Effector memory CD4-positive, alpha-beta T cell (primary cell): ENCODE data around the gene CACNA2D3.

Source experiments
- DNase-seq, 3 donors: peaks; one replicate each; pipeline ENCODE4 v3.0.0-alpha.2; 2020
- H3K27ac ChIP-seq: 2 replicates; pipeline ENCODE4 v1.7.0; 2013; ENCODE audit warnings: mild to moderate bottlenecking, low read length, moderate library complexity; ENCODE audit not compliant: insufficient read depth, poor library complexity, severe bottlenecking
- H3K27me3 ChIP-seq: replicated peaks from 2 replicates; pipeline ENCODE4 v1.7.0; 2013; ENCODE audit warnings: mild to moderate bottlenecking, low read length; ENCODE audit not compliant: insufficient read depth, control insufficient read depth, poor library complexity, severe bottlenecking
- H3K36me3 ChIP-seq: 2 replicates; pipeline ENCODE4 v1.7.0; 2013; ENCODE audit warnings: mild to moderate bottlenecking, low read length, moderate library complexity; ENCODE audit not compliant: control insufficient read depth, insufficient read depth
- H3K4me1 ChIP-seq: 2 replicates; pipeline ENCODE4 v1.7.0; 2013; ENCODE audit warnings: low read length, mild to moderate bottlenecking; ENCODE audit not compliant: control insufficient read depth, insufficient read depth, poor library complexity, severe bottlenecking
- H3K4me3 ChIP-seq: 2 replicates; pipeline ENCODE4 v1.7.0; 2013; ENCODE audit warnings: low read length, low read depth, mild to moderate bottlenecking; ENCODE audit not compliant: insufficient read depth, poor library complexity, severe bottlenecking
- H3K9me3 ChIP-seq: 2 replicates; pipeline ENCODE4 v1.7.0; 2013; ENCODE audit warnings: mild to moderate bottlenecking, low read length, moderate library complexity; ENCODE audit not compliant: control insufficient read depth

Gene CACNA2D3

DNA sequence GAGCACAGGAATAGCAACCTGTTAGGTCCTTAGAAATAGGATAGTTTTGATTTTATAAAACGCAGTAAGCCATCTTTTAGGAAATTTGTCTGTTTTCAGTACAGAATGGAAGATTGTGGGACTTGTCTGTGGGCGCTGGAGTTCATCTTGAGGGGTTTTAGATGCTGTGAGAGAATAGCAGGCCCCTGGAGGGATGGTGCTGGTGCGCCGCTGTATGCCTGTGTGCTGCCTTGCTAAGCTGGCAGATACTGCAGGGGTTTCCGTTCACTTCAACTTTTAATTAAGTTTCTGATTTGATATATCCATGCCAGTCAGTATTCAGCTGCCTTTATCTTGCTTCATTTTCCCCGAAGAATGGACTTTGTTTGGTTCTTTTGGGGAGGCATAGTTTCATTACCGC lies 4.2 kb downstream of the CACNA2D3 start:
- Histone ChIP-seq H3K4me1 (no peaks in the 10 kb centered on the region), H3K9me3 (no peaks in the 10 kb centered on the region), H3K4me3 (no peak overlapping the region), H3K27ac (no peak overlapping the region), H3K27me3 (peaks cover 6% of the 10 kb centered on the region), H3K36me3 (no peaks in the 10 kb centered on the region)
- no peak for DNase-seq

DNA sequence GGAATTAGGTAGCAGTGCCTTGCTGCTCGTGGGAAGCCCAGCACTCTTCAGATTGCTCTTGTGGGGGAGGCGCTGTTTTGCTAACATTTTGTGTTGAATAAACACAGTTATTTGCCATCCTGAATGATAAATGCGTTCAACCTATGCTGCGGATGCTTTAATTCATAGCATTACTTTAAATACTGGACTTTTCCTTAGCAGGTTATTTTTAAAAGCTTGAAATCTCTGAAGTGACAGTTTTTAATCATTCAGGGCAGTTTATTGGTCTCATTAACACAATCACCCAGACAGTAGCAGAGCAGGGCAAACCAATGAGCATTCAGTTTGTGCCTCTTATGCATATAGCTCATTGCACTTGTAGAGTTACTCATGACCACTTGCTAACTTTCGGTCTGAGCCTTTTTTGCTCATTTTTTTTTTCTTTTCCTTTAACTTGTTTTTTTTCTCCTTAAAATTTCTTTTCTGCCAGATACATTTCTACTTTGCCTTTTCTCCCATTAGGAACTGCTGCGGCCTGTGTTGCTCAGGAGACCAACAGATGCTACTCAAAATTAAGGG lies 5.2 kb downstream of the CACNA2D3 start:
- no peaks in the 10 kb centered on the region for H3K36me3 ChIP-seq
- H3K27ac ChIP-seq, result no peak overlapping the region
- H3K27me3 ChIP-seq, result peaks cover 5% of the 10 kb centered on the region
- no peak overlapping the region for H3K4me3 ChIP-seq
- no peaks in the 10 kb centered on the region for H3K9me3 ChIP-seq
- no peaks in the 10 kb centered on the region for H3K4me1 ChIP-seq
- no peak for DNase-seq

DNA sequence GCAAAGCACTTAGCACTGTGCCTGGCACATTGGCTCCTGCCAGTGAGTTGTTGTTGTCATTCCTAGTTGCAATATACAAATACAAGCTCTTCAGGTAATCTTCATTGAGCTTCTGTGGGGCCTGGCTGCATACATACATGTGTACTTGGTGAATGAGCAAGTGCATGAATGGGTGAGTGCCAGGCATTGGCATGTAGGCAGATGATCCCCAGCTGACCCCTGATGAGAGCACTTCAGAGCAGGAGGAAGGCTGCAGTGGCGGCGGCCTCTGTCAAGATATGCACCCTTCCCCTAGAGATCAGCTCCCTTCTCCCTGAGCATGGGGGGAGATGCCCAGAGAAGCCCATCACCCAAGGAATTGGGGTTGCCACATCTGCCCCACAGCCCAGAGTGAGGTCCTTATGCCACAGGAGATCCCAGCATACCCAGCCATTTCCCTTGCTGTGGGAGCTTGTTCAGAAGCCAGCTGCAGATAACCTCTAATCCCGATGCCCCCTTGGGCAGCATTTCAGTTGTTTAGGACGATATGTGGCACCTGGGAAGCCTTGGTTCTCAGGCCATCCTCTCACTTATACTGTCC lies 8.8 kb downstream of the CACNA2D3 start:
- DNase-seq, result no peak
- no peaks in the 10 kb centered on the region for H3K27me3 ChIP-seq

DNA sequence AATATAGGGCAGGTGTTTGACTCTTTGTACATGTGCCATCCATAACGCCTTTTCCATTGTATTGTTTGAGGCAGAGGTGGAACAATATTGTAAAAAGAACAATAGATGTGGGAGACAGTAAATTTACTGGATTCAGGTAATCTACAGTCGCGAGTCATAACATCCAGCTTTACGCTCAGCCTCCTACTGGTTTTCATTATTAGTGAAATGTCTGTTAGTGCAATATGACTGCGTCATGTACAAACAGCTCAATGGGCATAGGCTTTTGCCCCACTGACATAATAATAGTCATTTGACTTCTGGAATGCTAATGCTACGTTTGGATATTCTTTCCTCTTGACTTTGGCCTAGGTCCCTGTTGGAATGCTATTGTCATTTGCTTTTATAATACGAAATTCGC lies 9.5 kb downstream of the CACNA2D3 start:
- Histone ChIP-seq H3K9me3 (no peaks in the 10 kb centered on the region), H3K4me1 (no peaks in the 10 kb centered on the region), H3K27ac (no peak overlapping the region), H3K27me3 (no peaks in the 10 kb centered on the region), H3K36me3 (no peaks in the 10 kb centered on the region), H3K4me3 (no peak overlapping the region)
- DNase-seq, result no peak

More for the DNA sequence above, 8.8 kb downstream of the CACNA2D3 start:
- H3K27ac ChIP-seq, result no peak overlapping the region
- no peaks in the 10 kb centered on the region for H3K9me3 ChIP-seq
- no peaks in the 10 kb centered on the region for H3K36me3 ChIP-seq
- H3K4me3 ChIP-seq, result no peak overlapping the region
- H3K4me1 ChIP-seq, result no peaks in the 10 kb centered on the region

DNA sequence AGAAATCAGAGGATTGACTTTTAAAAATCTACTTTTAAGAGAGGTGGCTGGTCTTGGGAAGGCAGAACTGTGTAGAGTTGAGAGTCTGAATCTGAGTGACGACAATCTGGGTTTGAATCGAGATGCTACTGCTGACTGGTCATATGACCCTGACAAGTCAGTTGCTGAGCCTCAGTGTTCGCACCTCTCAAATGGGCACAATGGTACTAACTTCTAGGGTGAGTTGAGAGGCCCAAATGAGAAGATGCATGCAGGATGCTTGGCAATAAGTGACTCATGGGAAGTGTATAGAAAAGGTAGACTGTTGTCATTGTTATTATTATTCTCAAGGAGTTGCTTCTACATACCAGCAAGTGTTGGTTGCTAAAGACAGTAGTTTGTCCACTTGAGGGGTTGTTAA lies 10.3 kb downstream of the CACNA2D3 start:
- no peak for DNase-seq
- H3K36me3 ChIP-seq, result no peaks in the 10 kb centered on the region
- H3K27me3 ChIP-seq, result no peaks in the 10 kb centered on the region
- no peak overlapping the region for H3K27ac ChIP-seq
- H3K9me3 ChIP-seq, result no peaks in the 10 kb centered on the region
- no peaks in the 10 kb centered on the region for H3K4me1 ChIP-seq
- no peak overlapping the region for H3K4me3 ChIP-seq

DNA sequence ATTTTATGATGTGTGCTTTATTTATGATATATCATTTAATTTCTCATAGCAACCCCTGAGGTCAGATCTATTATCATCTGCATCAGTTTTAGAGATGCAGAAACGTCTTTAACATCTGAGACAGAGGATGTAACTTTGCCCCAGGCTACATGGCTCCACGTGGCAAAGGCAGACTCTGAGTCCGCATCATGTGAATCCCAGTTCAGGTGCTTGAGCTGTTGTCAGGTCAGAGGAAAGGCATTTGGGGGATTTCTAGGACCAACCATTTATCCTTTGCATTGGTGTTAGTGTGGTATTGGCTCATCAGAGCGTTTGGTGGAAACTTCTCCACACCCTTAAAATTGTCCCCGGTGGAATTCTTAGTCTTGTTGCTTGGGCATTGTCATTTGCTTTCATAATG lies 10.8 kb downstream of the CACNA2D3 start:
- DNase-seq, result no peak
- Histone ChIP-seq H3K4me1 (no peaks in the 10 kb centered on the region), H3K27ac (no peak overlapping the region), H3K27me3 (no peaks in the 10 kb centered on the region), H3K9me3 (no peaks in the 10 kb centered on the region), H3K36me3 (no peaks in the 10 kb centered on the region), H3K4me3 (no peak overlapping the region)

DNA sequence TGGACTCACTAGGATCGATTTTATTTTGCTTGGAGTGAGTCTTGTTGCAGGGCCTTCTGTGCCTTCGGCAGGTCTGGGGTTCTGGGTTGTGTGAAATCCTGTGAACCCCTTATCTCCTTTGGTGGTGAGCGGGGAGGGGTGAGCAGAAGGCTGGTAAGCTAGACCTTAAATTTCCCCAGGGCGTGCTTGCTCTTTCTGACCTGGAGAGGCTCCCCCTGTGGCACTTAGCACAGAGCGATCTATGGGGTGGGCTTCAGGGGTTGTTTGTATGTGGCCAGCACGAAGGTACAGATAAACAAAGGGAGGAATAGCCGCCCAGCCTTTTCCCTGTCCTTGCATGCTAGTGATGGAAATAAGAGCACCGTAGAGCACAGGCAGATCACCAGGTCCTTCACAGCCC lies 11.8 kb downstream of the CACNA2D3 start:
- Histone ChIP-seq H3K9me3 (no peaks in the 10 kb centered on the region), H3K36me3 (no peaks in the 10 kb centered on the region), H3K27ac (no peak overlapping the region), H3K4me3 (no peak overlapping the region), H3K4me1 (no peaks in the 10 kb centered on the region), H3K27me3 (no peaks in the 10 kb centered on the region)
- DNase-seq, result no peak

DNA sequence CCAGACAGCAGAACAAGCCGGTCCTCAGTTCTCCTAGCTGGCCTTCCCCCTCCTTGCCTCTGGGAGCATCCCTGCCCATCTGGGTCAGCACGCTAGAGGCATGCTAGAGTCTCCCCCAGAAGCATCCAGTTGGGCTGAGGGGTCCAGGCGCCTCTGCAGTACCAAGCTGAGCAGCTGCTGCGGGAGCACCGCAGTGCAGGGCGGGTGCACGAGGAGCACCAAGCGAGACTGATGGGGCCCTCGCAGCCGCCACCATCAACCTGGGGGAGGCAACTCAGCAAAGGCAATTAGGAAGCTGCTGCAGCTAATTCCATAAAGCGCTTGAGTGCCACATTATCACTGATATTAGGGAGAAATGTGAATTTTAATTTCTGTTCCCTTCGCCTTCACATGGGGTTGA lies 12.4 kb downstream of the CACNA2D3 start:
- H3K27ac ChIP-seq, result no peak overlapping the region
- no peaks in the 10 kb centered on the region for H3K4me1 ChIP-seq
- H3K36me3 ChIP-seq, result no peaks in the 10 kb centered on the region
- no peaks in the 10 kb centered on the region for H3K27me3 ChIP-seq
- H3K4me3 ChIP-seq, result no peak overlapping the region
- H3K9me3 ChIP-seq, result no peaks in the 10 kb centered on the region
- DNase-seq, result no peak

DNA sequence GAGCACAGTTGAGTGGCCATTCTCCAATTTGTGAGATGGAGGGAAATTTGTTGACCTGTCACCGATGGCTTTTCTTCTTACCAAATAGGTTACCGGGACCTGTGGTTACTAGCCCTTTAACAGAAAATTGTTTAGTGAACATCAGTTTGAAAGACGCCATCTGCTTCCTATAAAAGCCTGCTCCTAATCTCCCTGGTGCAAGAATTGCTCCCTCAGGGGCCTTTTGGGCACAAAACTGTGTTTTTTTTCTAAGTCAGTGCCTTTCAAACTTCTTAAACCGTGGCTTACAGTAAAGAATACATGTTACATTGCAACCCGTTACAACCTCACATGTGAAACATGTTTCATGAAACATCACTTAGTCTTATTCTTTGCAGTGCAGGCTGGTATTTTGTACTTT lies 15.0 kb downstream of the CACNA2D3 start:
- no peaks in the 10 kb centered on the region for H3K36me3 ChIP-seq
- no peaks in the 10 kb centered on the region for H3K4me1 ChIP-seq
- DNase-seq, result no peak
- H3K27me3 ChIP-seq, result no peaks in the 10 kb centered on the region
- no peak overlapping the region for H3K4me3 ChIP-seq
- no peak overlapping the region for H3K27ac ChIP-seq
- no peaks in the 10 kb centered on the region for H3K9me3 ChIP-seq

DNA sequence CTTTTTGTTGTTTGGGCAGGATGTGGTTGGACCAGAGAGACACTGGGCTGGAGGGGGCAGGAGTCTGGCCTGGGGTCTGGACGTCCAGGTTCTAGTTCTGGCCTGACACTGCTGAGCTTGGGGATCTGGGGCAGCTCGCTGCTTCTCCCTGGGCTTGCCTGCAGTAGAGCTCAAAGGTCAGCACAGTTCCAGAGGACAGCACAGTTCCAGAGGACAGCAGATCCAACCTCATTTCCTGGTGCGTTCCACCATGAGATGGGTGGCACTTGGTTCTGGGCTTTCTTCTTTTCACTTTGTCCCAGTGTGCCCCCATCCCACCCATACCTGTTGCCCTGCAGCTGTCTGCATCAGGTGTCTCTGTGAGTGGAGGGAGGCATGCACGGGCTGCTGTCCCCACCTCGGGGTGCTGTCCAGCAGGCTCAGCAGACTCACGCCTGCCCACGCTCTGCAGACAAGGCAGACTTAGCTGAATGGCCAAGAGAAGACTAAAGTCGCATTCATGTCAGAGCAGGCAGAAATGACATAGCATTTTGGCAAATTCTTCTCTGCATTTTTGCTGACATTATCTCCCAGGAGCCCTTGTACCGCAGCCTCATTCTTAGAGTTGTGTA lies 16.7 kb downstream of the CACNA2D3 start:
- DNase-seq, result no peak
- Histone ChIP-seq H3K4me1 (no peaks in the 10 kb centered on the region), H3K36me3 (no peaks in the 10 kb centered on the region), H3K27ac (no peak overlapping the region), H3K9me3 (no peaks in the 10 kb centered on the region), H3K4me3 (no peak overlapping the region), H3K27me3 (no peaks in the 10 kb centered on the region)
